NT2/D1 (cell line): ENCODE data around the gene FNDC3B.

Experiments
- DNase-seq: peaks from one replicate; pipeline ENCODE4 v3.0.0-alpha.2; 2011; ENCODE audit warnings: low read depth, low spot score
- H3K27me3 ChIP-seq: 2 replicates; pipeline ENCODE4 v1.6.0; 2011; ENCODE audit warnings: mild to moderate bottlenecking; ENCODE audit not compliant: insufficient read length, insufficient read depth
- H3K36me3 ChIP-seq: 2 replicates; pipeline ENCODE4 v1.6.1; 2011; ENCODE audit warnings: mild to moderate bottlenecking, low read length, mixed read lengths; ENCODE audit not compliant: insufficient read depth, insufficient read length
- H3K4me1 ChIP-seq: 2 replicates; pipeline ENCODE4 v1.5.1; 2011; ENCODE audit not compliant: insufficient read depth, insufficient read length
- H3K4me3 ChIP-seq: 2 replicates; pipeline ENCODE4 v1.5.1; 2011; ENCODE audit warnings: low read depth; ENCODE audit not compliant: insufficient read length
- H3K9ac ChIP-seq: 2 replicates; pipeline ENCODE4 v1.6.0; 2011; ENCODE audit warnings: low read depth; ENCODE audit not compliant: insufficient read length
- H3K9me3 ChIP-seq: 2 replicates; pipeline ENCODE4 v1.5.1; 2011; ENCODE audit warnings: mild to moderate bottlenecking, low read length; ENCODE audit not compliant: insufficient read depth
- SUZ12 ChIP-seq: IDR thresholded peaks from 2 replicates; pipeline ENCODE4 v1.6.1; 2011; ENCODE audit not compliant: insufficient read length, insufficient read depth; ENCODE audit errors: extremely low read depth
- YY1 ChIP-seq: IDR thresholded peaks from 2 replicates; pipeline ENCODE4 v1.6.1; 2011; ENCODE audit not compliant: insufficient read length, insufficient read depth
- ZNF274 ChIP-seq: IDR thresholded peaks from 2 replicates; pipeline ENCODE4 v1.6.1; 2011; ENCODE audit warnings: mild to moderate bottlenecking, low read depth, low read length

Gene FNDC3B

GRCh38 chr3:172226831-172227230 is 187.5 kb downstream of the FNDC3B start:
- H3K9me3 ChIP-seq: no peaks in the 10 kb centered on the region
- H3K36me3 ChIP-seq: peaks cover 26% of the 10 kb centered on the region
- no peak overlapping the region for H3K4me3 ChIP-seq
- DNase-seq: no peak
- no peak overlapping the region for H3K9ac ChIP-seq
- peaks cover 3% of the 10 kb centered on the region for H3K4me1 ChIP-seq
- TF ChIP-seq ZNF274: no peak
- no peak for TF ChIP-seq YY1
- no peak for TF ChIP-seq SUZ12
- no peaks in the 10 kb centered on the region for H3K27me3 ChIP-seq

- H3K27me3 ChIP-seq: no peaks in the 10 kb centered on the region
- H3K4me1 ChIP-seq: peaks cover 2% of the 10 kb centered on the region
- DNase-seq: no peak
- H3K4me3 ChIP-seq: no peak overlapping the region
- H3K9ac ChIP-seq: no peak overlapping the region
- H3K36me3 ChIP-seq: peaks cover 26% of the 10 kb centered on the region
- H3K9me3 ChIP-seq: no peaks in the 10 kb centered on the region
- TF ChIP-seq ZNF274 (no peak), SUZ12 (no peak), YY1 (no peak)
Observed at GRCh38 chr3:172227340-172228035, 188.1 kb downstream of the FNDC3B start.

GRCh38 chr3:172228036-172228415 is 188.6 kb downstream of the FNDC3B start:
- Histone ChIP-seq H3K27me3 (no peaks in the 10 kb centered on the region), H3K36me3 (peaks cover 26% of the 10 kb centered on the region), H3K4me3 (no peak overlapping the region), H3K9ac (no peak overlapping the region), H3K9me3 (no peaks in the 10 kb centered on the region), H3K4me1 (no peaks in the 10 kb centered on the region)
- no peak for DNase-seq
- TF ChIP-seq SUZ12: no peak
- no peak for TF ChIP-seq ZNF274
- TF ChIP-seq YY1: no peak

GRCh38 chr3:172229462-172229861 is 190.1 kb downstream of the FNDC3B start:
- TF ChIP-seq SUZ12 (no peak), ZNF274 (no peak)
- no peak for DNase-seq
- no peaks in the 10 kb centered on the region for H3K27me3 ChIP-seq
- no peaks in the 10 kb centered on the region for H3K9me3 ChIP-seq
- peaks cover 26% of the 10 kb centered on the region for H3K36me3 ChIP-seq
- no peak overlapping the region for H3K9ac ChIP-seq
- H3K4me3 ChIP-seq: no peak overlapping the region
- no peaks in the 10 kb centered on the region for H3K4me1 ChIP-seq

GRCh38 chr3:172231318-172231901 is 192.0 kb downstream of the FNDC3B start:
- H3K36me3 ChIP-seq: peaks cover 27% of the 10 kb centered on the region
- TF ChIP-seq ZNF274: no peak
- no peak for TF ChIP-seq YY1
- no peak for TF ChIP-seq SUZ12
- DNase-seq: no peak
- no peaks in the 10 kb centered on the region for H3K27me3 ChIP-seq
- H3K4me1 ChIP-seq: no peaks in the 10 kb centered on the region
- H3K4me3 ChIP-seq: no peak overlapping the region
- no peak overlapping the region for H3K9ac ChIP-seq
- no peaks in the 10 kb centered on the region for H3K9me3 ChIP-seq

- no peak for DNase-seq
- H3K27me3 ChIP-seq: no peaks in the 10 kb centered on the region
- no peaks in the 10 kb centered on the region for H3K4me1 ChIP-seq
- no peaks in the 10 kb centered on the region for H3K9me3 ChIP-seq
- H3K4me3 ChIP-seq: no peak overlapping the region
- no peak for TF ChIP-seq ZNF274
- TF ChIP-seq SUZ12: no peak
- TF ChIP-seq YY1: no peak
- no peak overlapping the region for H3K9ac ChIP-seq
- H3K36me3 ChIP-seq: peaks cover 21% of the 10 kb centered on the region
Observed at GRCh38 chr3:172232579-172233212, 193.3 kb downstream of the FNDC3B start.
